Measurements from ENCODE around the gene EIF5A.

The EIF5A gene

GRCh38 chr17:7313890-7314718 is 6.7 kb downstream of the EIF5A start:
- DNase-seq: no peak

DNA sequence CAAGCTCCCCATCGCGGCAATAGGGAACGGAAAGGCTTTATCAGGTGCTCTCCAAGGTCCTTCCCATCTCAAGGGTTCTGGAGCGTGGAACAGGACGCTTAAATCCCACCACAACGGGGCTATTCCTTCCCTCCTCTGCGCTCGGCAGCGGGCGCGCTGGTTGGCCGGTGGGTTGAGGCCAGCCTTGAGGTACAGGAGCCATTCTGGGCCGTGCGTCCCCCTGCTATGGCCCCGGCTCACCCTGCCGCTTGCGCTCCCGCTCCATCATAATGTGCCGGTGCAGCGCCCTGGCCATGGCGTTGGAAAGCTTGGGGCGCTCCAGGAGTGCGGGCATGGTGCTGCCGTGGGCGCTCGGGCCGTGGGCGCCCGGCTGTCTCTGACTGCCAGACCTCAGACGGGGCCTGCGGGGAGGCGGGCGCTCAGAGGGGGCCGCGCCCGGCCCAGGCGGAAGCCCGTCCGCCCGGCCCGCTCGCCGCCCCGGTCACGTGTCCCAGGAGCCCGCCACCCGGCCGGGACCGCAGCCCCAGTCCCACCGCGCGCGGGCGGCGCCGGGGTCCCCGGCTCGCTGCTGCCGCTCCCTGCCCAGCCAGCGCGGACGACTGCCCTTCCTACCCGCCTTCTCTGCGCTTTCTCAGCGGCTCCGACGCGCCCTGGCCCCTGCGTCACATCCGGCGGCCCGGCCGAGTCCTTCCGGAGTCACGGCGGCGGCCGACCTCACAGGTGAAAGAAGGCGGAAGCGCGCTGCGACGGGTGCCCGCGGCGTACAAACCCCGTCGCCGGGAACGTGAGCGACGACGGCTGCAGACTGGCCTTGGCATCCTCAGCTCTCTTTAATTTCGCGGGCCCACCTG is 7.5 kb downstream of the EIF5A start, which contains the start of gene GPS2:
TSS of gene GPS2 (minus strand) at position 642 of the 851 bp plus-strand sequence. CDS start at position 334, 308 bp downstream.
- peak; percentile 78 for DNase-seq

DNA sequence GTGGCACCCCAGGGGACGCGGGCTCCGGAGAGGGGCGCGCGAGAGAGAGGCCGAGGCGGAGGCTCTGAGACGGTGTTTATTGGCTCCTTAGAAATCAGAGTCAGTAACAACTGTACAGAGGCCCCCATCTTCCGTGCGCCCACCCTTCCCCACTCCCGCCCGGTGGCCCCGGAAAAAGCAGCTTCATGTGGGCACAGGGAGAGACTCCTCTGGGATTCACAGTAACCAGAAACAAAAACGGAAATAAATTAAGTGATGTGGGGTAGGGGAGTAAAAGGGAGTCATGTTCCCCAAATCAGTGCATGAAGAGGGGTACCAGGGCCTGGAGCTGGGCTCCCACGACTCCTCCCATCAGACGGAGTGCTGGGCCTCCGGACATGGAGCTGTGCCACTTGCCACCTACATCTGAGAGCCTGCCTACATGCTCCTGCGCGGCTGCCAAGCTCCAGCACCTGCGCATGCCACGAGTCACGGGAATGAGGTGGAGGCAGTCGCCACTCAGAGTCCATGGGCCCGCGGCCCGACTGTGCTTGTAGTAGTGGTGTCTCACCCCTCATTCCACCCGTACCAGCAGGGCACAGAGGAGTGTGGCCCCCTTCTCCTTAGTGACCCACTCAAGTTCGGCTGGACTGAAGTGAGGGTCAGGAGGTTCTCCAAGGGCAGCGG is 8.3 kb downstream of the EIF5A start:
- DNase-seq: no peak

DNA sequence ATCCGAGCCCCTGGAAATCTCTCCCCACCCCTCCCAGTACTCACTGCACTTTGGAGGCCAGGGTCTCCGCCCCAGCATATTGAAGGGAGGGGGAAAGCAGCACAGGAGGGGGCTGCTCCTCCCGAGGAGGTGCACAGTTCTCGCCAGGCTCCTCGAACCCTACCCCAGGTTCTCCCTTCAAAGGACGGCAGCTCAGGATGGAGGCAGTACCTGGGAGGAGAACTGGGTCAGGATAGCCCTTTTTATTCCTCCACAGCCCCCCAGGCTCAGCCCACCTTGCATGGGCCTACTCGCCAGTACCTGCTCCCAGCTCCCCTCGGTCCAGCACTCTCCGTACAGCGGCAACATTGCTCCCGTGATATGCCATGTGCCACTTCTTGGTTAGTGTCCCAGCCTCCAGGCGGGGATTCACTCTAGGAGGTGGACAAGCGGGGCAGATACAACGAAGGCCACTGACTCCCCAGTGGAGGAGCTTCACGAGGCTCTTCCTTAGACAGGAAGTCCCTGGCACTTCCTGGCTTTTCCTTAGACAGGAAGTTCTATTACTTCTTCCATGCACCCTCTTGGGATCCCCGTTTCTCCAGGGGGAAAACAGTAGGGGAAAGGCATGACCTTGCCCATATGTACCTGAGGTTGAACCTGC is 9.9 kb downstream of the EIF5A start:
- DNase-seq: no peak

DNA sequence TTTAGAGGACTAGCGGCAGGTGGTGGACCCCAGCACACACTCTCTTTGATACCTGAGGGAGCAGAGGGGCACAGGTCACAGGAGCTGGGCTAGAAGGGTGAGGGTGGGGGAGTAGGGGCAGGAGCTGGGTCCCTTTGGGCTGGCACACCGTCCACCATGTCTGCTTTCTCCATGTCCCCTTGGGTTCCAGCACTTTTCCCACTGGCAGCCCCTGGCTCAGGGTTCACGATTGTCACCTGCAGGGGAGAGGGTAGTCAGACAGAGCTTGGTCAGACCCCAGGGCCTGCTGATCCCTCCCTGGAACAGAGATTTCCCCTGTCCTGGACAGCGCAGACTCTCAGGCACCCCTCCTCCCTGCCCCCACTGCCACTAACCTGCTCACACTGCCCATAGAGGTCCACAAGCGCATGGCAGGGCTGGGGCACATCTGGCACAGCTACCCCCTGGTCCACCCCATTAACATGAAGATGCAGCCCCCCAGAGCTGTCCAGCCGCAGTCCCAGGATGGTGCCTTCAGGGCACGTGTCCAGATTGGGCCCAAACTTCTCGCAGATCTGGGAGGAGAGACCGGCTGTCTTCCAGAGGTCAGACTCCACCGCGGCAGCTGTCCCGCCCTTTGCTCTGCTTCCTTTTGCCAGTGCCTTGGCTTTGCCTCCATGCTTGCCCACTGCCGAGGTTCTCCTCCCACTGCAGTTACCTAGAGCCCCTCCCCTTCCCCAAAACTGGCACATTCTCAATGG is 10.9 kb downstream of the EIF5A start:
- no peak for DNase-seq

DNA sequence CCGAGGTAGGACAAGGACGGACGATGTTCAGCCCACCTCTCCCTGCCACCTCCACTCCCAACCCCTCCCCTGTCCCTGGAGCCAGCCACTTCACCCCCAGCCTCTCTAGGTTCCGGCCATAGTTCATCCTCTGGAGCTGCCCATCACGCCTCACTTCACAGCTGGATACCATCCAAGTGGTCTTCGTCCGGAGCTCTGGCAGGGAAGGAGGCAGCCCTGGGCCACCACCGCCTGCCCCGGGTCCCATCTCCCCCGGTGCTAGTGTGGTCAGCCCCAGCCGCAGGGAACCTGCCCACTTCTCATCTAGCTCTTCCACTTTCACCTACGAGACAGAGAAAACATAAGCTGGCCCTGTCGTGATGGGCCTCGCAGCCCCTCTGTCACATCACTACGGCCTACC is 14.0 kb downstream of the EIF5A start:
- DNase-seq: no peak

GRCh38 chr17:7322520-7323194 is 15.2 kb downstream of the EIF5A start:
- DNase-seq: no peak

- DNase-seq: peak; percentile 28
These were observed 16.5 kb downstream of the EIF5A start for GRCh38 chr17:7323731-7324437.

DNA sequence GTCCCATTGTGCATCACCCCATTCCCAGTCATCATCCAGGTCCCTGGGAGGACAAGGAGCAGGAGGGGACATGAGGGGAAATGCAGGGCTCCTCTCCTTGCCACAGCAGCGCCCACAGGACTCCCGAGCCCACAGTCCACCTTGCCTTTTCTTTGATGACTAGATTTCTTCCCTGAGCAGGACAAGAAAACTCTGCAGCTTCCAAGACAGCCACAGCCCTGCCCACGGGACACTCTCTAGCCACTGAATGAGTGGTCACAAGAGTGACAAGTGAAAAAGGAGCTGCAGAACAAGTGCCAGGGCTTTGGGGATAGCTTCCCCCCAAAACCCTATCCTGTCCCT is 17.0 kb downstream of the EIF5A start:
- no peak for DNase-seq

DNA sequence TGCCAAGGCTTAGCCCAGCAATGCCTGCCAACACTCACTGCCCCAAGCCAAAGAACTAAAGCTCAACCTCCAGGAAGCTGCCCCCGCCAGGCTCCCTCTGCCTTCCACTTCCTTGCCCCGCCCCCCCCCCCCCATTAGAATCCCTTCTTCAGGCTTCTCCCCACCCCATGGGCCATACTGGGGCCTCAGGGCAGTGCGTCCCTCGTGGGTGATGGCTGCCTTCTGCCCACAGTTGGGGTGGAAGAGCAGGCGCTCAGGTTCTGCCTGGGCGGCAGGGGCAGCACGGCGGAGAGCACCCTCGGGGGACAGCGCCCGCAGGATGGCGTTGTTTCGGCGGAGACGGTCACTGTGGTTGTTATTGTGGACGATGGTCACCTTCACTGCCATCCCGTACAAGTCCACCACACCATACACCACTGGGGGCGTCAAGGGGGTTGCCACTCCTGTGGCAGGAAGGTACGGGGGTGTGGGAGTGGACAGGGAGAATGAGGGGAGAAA is 17.7 kb downstream of the EIF5A start:
- no peak for DNase-seq

DNA sequence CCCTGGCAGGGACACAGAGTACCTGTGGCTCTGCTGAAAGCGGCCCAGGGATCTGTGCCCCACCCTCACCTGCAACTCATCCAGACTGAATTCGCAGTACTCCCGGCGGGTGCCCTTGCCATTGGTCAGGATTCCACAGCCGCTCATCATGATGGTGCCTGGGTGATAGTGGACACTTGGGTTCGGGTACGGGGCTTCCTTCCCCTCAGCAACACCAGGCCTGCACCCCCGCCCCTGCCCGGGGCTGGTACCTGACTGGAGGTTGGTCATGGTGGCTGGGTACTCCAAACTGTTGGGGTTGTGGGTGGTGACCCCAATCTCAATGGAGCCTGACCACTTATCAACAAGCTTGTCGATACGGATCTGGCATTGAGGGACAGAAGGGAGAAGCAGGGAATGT is 18.8 kb downstream of the EIF5A start:
- no peak for DNase-seq

DNA sequence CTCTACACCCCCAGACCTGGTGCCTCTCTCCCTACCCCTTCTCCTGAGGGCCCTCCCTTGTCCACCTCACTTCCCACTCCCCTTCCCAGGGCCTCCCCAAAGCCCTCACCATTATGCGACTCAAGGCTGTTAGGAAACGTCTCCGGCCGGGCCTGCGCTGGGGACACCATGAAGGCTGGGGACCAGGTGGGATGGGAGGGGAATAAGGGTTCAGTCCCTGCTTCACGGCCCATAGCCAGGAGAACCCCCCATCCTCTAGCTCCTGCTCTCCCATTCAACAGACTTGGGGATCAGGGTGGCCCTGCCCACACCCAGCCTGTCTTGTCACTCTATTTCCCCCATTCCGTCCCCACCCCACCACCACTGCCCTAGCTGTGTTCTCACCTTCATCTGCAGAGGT is 19.6 kb downstream of the EIF5A start:
- no peak for DNase-seq

GRCh38 chr17:7327501-7327900 is 20.1 kb downstream of the EIF5A start:
- DNase-seq: no peak

GRCh38 chr17:7328009-7328408 is 20.6 kb downstream of the EIF5A start:
- no peak for DNase-seq

GRCh38 chr17:7328840-7329373 is 21.5 kb downstream of the EIF5A start, which contains the start of gene NEURL4:
NEURL4 (minus strand) TSS chr17:7329335; CDS start chr17:7329312, 23 bp downstream.
- no peak for DNase-seq

DNA sequence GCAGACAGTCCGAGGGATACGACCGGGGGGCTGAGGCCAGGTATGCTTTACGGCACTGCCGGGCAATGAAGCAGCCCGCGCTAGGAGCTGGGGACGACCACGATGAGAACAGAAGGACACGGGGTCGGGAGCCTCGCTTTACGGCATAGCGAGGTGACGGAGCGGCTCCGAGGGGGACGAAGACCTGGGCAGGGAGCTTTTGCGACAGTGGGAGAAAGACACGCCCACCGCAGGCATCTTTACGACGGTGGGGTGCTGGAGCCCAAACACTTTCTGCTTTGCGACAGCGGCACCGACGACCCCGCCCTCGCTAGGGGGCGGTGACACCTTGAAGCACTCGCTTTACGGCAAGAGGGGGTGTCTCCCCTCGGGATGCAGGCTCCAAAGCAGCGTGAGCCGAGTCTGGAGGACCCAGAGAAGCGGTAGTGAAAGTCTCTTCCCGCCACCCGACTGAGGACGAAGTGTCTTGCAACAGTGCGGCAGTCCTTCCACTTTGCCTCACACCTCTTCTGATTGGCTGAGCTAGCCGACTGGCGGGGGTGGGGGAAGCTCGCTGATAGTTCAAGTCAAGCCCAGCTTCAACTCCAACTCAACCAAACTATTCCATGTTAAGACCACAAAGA is 22.1 kb downstream of the EIF5A start:
- peak; percentile 100 for DNase-seq

- DNase-seq: peak; percentile 80
These were observed 22.7 kb downstream of the EIF5A start for GRCh38 chr17:7329997-7330637.

DNA sequence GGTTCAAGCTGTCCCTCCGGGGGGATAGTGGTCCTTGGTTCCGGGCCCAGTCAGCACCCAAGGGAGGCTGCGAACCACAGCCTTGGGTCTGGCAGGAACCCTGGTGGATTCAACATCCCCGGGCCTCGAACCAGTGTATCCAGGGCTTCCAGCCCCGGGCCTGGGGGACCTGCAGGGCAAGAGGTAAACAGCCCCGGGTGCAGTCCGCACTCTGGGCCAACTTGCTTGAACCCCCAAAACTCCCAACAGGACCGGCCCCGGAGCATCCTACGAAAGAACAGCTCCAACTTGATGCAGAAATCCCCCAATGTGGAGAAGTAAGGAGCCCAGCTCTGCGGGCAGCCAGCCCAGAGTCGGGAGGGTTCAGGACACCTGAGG is 23.2 kb downstream of the EIF5A start:
- no peak for DNase-seq

DNA sequence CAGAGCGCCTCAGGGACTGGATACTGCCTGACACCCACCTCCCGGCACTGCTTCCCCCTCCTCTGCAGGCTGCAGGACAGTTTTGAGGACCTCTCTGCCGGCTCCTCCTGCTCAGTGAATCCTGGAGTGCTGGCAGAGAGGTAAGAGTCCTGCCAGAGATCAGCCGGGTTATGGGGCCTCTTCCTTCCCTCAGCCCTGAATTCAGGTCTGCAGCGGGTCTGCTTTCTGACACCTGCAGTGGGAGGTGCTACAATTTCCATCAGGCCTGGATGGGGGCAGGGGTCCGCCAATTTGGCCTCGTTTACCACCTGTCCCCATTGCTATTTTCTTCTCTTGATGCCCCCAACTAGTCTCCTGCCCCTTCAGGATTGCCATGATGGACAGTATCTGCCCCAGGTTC is 24.7 kb downstream of the EIF5A start:
- no peak for DNase-seq

All from fibroblast of skin of right quadriceps (primary cell).